ENCODE measurements around the gene POLRMT. TPM values are rescaled to one million over a fixed set of nuclear protein-coding genes. Genes with fewer than 3 reads are reported as not detected.

Gene POLRMT
- 25.6 and 28.4 TPM in 2 replicates for total RNA-seq

GRCh38 chr19:633068-633785 lies at the start of gene POLRMT:
Gene POLRMT (minus strand): TSS chr19:633537. CDS start chr19:633512, 25 bp downstream.

GRCh38 chr19:676339-677105 lies 43.2 kb upstream of the POLRMT start, which contains the start of gene FSTL3:
Gene FSTL3 (plus strand): TSS chr19:676392. CDS start chr19:676424, 32 bp downstream.

GRCh38 chr19:662962-663681 lies 29.8 kb upstream of the POLRMT start, which contains the start of gene RNF126:
Gene RNF126 (minus strand): TSS chr19:663214. CDS start chr19:663121, 93 bp downstream.

GRCh38 chr19:639253-640160 lies 6.2 kb upstream of the POLRMT start, which contains the start of gene FGF22:
Gene FGF22 (plus strand): TSS chr19:639879. CDS start chr19:639926, 47 bp downstream.

GRCh38 chr19:589693-590395 lies 43.5 kb downstream of the POLRMT start, which contains the start of gene HCN2:
Gene HCN2 (plus strand): TSS chr19:589881. CDS start chr19:589946, 65 bp downstream.

DNA sequence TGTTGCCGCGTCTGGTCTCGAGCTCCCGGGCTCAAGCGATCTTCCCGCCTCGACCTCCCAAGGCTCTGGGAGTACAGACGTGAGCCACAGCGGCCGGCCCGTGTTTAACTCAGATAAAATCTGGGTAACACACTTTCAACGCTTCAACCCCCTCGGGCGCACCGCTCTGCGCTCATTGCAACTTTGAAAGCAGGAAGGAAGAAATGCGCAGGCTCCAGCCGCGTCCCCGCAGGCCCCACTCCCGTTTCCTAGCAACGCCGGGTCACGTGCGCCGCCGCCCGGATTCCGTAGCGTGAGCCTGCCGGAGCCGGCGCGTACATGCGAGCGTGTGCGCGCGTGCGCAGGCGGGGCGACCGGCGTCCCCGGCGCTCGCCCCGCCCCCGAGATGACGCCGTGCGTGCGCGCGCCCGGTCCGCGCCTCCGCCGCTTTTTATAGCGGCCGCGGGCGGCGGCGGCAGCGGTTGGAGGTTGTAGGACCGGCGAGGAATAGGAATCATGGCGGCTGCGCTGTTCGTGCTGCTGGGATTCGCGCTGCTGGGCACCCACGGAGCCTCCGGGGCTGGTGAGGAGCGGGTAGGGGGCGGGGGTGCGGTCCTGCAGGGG lies 61.1 kb downstream of the POLRMT start, which contains the start of gene BSG:
Gene BSG, plus strand, starts transcription at position 457 of the 603 bp plus-strand sequence. Its CDS starts 39 bp downstream, at position 496.

Other genes with a start within 250 kb of the POLRMT start
- gene C2CD4C, start 224.4 kb downstream of the POLRMT start, total RNA-seq = 0.15 TPM in 1 of 2 replicates, not detected in the other
- gene SHC2, start 172.5 kb downstream of the POLRMT start, total RNA-seq = 0.30 and 0.34 TPM in 2 replicates
- 0.50 TPM in 1 of 2 replicates, not detected in the other for gene MADCAM1, start 137.1 kb downstream of the POLRMT start, total RNA-seq
- gene TPGS1, start 126.0 kb downstream of the POLRMT start, total RNA-seq = 32.8 and 33.3 TPM in 2 replicates
- gene CDC34, start 101.8 kb downstream of the POLRMT start, total RNA-seq = 65.4 and 72.6 TPM in 2 replicates
- 0.30 TPM in 1 of 2 replicates, not detected in the other for gene GZMM, start 89.5 kb downstream of the POLRMT start, total RNA-seq
- 569 and 576 TPM in 2 replicates for gene BSG, start 60.9 kb downstream of the POLRMT start, total RNA-seq
- gene HCN2, start 43.7 kb downstream of the POLRMT start, total RNA-seq = 0.17 and 0.30 TPM in 2 replicates
- gene FGF22, start 6.3 kb upstream of the POLRMT start, total RNA-seq = 0.30 and 0.34 TPM in 2 replicates
- gene RNF126, start 29.7 kb upstream of the POLRMT start, total RNA-seq = 55.8 and 63.0 TPM in 2 replicates
- gene FSTL3, start 42.9 kb upstream of the POLRMT start, total RNA-seq = 81.8 and 89.3 TPM in 2 replicates
- gene PRSS57, start 61.9 kb upstream of the POLRMT start, total RNA-seq = not detected in 2 replicates
- 9.2 and 10.1 TPM in 2 replicates for gene PALM, start 75.4 kb upstream of the POLRMT start, total RNA-seq
- gene MISP, start 117.6 kb upstream of the POLRMT start, total RNA-seq = under 0.01 TPM in 1 of 2 replicates, not detected in the other
- 229 and 250 TPM in 2 replicates for gene PTBP1, start 163.9 kb upstream of the POLRMT start, total RNA-seq
- 3.4 and 4.7 TPM in 2 replicates for gene PLPPR3, start 188.4 kb upstream of the POLRMT start, total RNA-seq
- not detected in 2 replicates for gene AZU1, start 194.3 kb upstream of the POLRMT start, total RNA-seq
- not detected in 2 replicates for gene PRTN3, start 207.5 kb upstream of the POLRMT start, total RNA-seq
- 0.15 and 0.50 TPM in 2 replicates for gene ELANE, start 218.8 kb upstream of the POLRMT start, total RNA-seq
- 7.0 and 7.6 TPM in 2 replicates for gene CFD, start 226.1 kb upstream of the POLRMT start, total RNA-seq

All from bronchus fibroblast of lung (primary cell).